Ascending aorta (tissue), 2 donors: Measurements from ENCODE around the gene CDYL2. TPM values are rescaled to one million over a fixed set of nuclear protein-coding genes. Genes with fewer than 3 reads are reported as not detected.

ENCODE experiments used
- DNase-seq, 2 donors: peaks; one replicate each; pipeline ENCODE4 v3.0.0-alpha.2; 2019; ENCODE audit warnings: low spot score in 2 of 2
- H3K27ac ChIP-seq, 2 donors: fragments of 200-600 bp; sonication (generic); one replicate each; pipeline ENCODE4 v1.5.1; 2016 to 2017; ENCODE audit warnings: mild to moderate bottlenecking in 1 of 2
- H3K27me3 ChIP-seq: fragments of 200-600 bp; sonication (generic); one replicate; pipeline ENCODE4 v1.5.1; 2017
- H3K36me3 ChIP-seq, 2 donors: fragments of 200-600 bp; sonication (generic); one replicate each; pipeline ENCODE4 v1.5.1; 2016
- H3K4me1 ChIP-seq, 2 donors: fragments of 200-600 bp; sonication (generic); one replicate each; pipeline ENCODE4 v1.5.1; 2016 to 2017; ENCODE audit warnings: mild to moderate bottlenecking in 1 of 2
- H3K4me3 ChIP-seq, 2 donors: fragments of 200-600 bp; sonication (generic); one replicate each; pipeline ENCODE4 v1.5.1; 2016 to 2017; ENCODE audit warnings: mild to moderate bottlenecking in 1 of 2
- H3K9me3 ChIP-seq, 2 donors: fragments of 200-600 bp; sonication (generic); one replicate each; pipeline ENCODE4 v1.5.1; 2016
- CTCF ChIP-seq, 3 experiments: fragments of 200-600 bp in 2 of 3; fragments of 450-650 bp in 1 of 3; sonication (generic) in 2 of 3; IDR thresholded peaks; one replicate each; pipeline ENCODE4 v1.5.1; 2016 to 2019; ENCODE audit warnings: antibody characterized with exemption in 3 of 3, mild to moderate bottlenecking in 1 of 3, moderate library complexity in 1 of 3
- intact Hi-C: fragments of 100-400 bp; cut with DNase I; formaldehyde crosslinking; loops from one replicate; pipeline ENCODE4 v1.15.1; 2023
- total RNA-seq: library from RNA; depleted of rRNA; stranded (reverse); fragments of >200 nt; gene quantifications from one replicate; pipeline ENCODE4 v1.1.0, GENCODE V29; 2016

CDYL2 gene
- total RNA-seq, 1 donor from 2014 or later: 5.0 TPM

DNA sequence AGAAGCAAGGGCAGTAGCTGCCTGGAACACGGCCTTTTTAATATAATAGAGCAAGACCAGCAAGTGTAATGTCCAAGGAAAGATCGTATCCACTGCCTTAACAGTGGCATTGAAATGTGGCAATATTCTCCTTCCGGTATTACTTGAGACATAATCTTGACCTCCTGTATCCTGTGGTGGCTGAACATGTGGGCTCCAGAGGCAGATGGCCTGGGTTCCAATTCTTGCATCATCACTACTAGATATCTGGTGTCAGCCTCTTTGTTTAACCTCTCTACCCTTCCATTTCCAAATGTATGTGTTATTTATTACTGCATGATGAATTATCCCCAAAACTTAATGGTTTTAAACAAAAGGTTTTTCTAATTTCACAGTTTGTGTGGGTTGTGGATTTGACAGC, 3.5 kb upstream of the CDYL2 start:
- TF ChIP-seq CTCF (IDR thresholded peaks at IDR 0.05): no peak
- DNase-seq: no peak
- Histone ChIP-seq H3K27ac (no peak overlapping the region), H3K9me3 (no peaks in the 10 kb centered on the region), H3K36me3 (no peaks in the 10 kb centered on the region), H3K27me3 (no peaks in the 10 kb centered on the region), H3K4me3 (no peak overlapping the region), H3K4me1 (no peaks in the 10 kb centered on the region)
- intact Hi-C loops: loop anchor here (10.0 kb wide), 1 partner anchor 197 kb away; the partner anchor contains the start of genes CENPN and CMC2

GRCh38 chr16:80806927-80807340, 2.5 kb upstream of the CDYL2 start:
- intact Hi-C loops: loop anchor here (10.0 kb wide), 1 partner anchor 198 kb away; the partner anchor contains the start of genes CENPN and CMC2
- Histone ChIP-seq H3K36me3 (no peaks in the 10 kb centered on the region), H3K4me3 (no peak overlapping the region), H3K27ac (no peak overlapping the region), H3K27me3 (no peaks in the 10 kb centered on the region), H3K4me1 (no peaks in the 10 kb centered on the region), H3K9me3 (no peaks in the 10 kb centered on the region)
- DNase-seq: no peak
- TF ChIP-seq CTCF (IDR thresholded peaks at IDR 0.05): no peak

DNA sequence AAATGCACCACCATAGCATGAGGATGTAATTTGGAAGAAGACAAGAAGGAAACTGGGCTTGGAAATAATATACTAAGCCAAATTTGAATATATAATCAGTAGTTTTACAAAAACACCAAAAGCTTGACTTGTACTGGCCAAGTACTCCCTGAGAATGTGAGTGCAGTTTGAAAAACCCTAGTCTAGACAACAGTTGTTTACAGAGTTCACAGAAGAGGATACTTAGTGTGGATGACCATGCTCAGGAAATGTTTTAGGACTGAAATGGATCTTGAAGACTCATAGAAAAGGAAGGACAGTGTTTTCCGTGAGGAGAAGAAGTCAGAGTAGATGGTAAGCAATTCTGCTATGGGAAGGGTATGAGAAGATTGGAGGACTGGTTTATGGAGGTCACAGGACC, 1.9 kb upstream of the CDYL2 start:
- H3K27ac ChIP-seq: no peak overlapping the region
- no peaks in the 10 kb centered on the region for H3K36me3 ChIP-seq
- DNase-seq: no peak
- TF ChIP-seq CTCF (IDR thresholded peaks at IDR 0.05): no peak
- intact Hi-C loops: loop anchor here (10.0 kb wide), 1 partner anchor 199 kb away; the partner anchor contains the start of genes CENPN and CMC2
- H3K27me3 ChIP-seq: no peaks in the 10 kb centered on the region
- H3K4me1 ChIP-seq: no peaks in the 10 kb centered on the region
- no peaks in the 10 kb centered on the region for H3K9me3 ChIP-seq
- H3K4me3 ChIP-seq: no peak overlapping the region

DNA sequence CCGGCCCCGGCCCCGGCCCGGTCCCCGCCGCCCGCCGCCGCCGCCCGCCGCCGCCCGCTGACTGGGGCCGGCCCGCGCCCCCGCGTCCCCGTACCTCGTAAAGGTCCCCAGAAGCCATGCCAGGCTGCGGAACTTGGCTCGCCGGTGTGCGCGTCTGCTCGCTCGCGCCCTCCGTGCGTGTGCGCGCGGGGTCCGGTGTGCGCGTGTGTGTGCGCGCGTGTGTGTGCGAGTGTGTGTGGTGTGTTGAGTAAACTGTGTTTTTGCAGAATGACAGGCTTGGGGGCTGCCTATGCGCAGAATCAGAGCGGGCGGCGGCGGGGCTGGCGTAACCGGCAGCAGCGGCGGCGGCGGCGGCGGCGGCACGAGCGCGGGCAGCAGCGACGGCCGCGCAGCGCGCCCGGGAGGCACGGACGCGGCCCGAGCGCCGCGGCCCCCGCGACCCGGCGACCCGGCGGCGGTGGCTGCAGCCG, 307 bp downstream of the CDYL2 start:
- Histone ChIP-seq H3K4me3 (peak overlapping the region; percentile 70 to 77), H3K4me1 (no peaks in the 10 kb centered on the region), H3K36me3 (no peaks in the 10 kb centered on the region), H3K9me3 (no peaks in the 10 kb centered on the region), H3K27me3 (no peaks in the 10 kb centered on the region), H3K27ac (no peak overlapping the region)
- peak in 1 of 2 donors; percentile 66 for DNase-seq
- intact Hi-C loops: loop anchor here (5.0 to 10.0 kb wide), 2 partner anchors 201 to 262 kb away; partner anchors contain the start of genes CENPN, CMC2 and DYNLRB2
- TF ChIP-seq CTCF (IDR thresholded peaks at IDR 0.05): no peak

DNA sequence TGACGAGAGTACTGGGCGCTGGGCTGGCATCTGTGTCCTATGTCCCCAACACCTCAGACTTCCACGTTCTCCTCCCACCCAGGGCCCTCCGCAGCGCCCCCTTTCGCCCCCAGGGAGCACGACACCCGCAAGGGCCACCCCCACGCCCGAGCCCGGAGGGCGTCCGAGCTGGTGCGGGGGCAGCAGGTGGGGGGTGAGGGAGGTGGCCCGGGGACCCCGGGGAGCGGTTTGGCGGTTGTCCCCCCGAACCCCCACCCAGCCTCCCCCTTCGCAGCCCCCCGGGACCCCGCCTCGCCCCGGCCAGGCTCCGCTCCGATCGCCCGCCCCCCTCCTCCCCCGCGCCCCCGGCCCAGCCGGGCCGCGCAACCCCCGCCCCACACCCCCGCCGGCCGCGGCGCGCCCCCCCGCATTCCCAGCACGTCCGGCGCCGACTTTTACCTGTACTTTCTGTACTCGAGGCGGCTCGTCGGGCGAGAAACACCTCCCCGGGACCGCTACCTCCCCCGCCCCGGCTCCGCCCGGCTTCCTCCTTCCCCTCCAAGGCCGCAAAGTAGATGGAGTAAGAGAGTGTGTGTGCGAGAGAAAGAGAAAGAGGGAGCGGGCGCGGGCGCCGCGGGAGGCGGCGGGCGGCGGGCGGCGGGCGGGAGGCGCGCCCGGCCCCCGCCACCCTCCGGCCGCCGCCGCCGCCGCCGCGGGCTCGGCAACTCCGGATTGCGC, 901 bp downstream of the CDYL2 start:
- Histone ChIP-seq H3K36me3 (no peaks in the 10 kb centered on the region), H3K9me3 (no peaks in the 10 kb centered on the region), H3K27ac (no peak overlapping the region), H3K4me1 (no peaks in the 10 kb centered on the region), H3K27me3 (no peaks in the 10 kb centered on the region), H3K4me3 (peak overlapping the region; percentile 60 to 77)
- intact Hi-C loops: loop anchor here (5.0 to 10.0 kb wide), 2 partner anchors 201 to 261 kb away; partner anchors contain the start of genes CENPN, CMC2 and DYNLRB2
- peak in 2 of 3 experiments; percentile 25 to 31 for TF ChIP-seq CTCF (IDR thresholded peaks at IDR 0.05)
- no peak for DNase-seq
